ENCODE data around the gene TDRD7.

Gene TDRD7

GRCh38 chr9:97512966-97513560 lies 101.2 kb downstream of the TDRD7 start:
- Mint-ChIP-seq H3K4me1 (peaks cover 17% of the 10 kb centered on the region), H3K27ac (peak overlapping the region in 1 of 2 donors; percentile 29), H3K9me3 (no peaks in the 10 kb centered on the region), H3K27me3 (peaks cover 28% of the 10 kb centered on the region), H3K4me3 (no peak overlapping the region)
- DNase-seq (no peak), ATAC-seq (no peak)

- Mint-ChIP-seq H3K27ac (no peak overlapping the region), H3K4me3 (no peak overlapping the region), H3K9me3 (no peaks in the 10 kb centered on the region), H3K27me3 (peaks cover 43% of the 10 kb centered on the region), H3K4me1 (peaks cover 32% of the 10 kb centered on the region)
- ATAC-seq (no peak), DNase-seq (no peak)
Observed at GRCh38 chr9:97514531-97514930, 102.6 kb downstream of the TDRD7 start.

GRCh38 chr9:97515662-97516061 lies 103.8 kb downstream of the TDRD7 start:
- Mint-ChIP-seq H3K27ac (no peak overlapping the region), H3K27me3 (peaks cover 53% of the 10 kb centered on the region), H3K4me1 (peaks cover 29% of the 10 kb centered on the region), H3K4me3 (no peak overlapping the region), H3K9me3 (no peaks in the 10 kb centered on the region)
- ATAC-seq, result no peak
- no peak for DNase-seq

- H3K4me3 Mint-ChIP-seq, result no peak overlapping the region
- H3K4me1 Mint-ChIP-seq, result peaks cover 25% of the 10 kb centered on the region
- H3K27me3 Mint-ChIP-seq, result peaks cover 58% of the 10 kb centered on the region
- H3K27ac Mint-ChIP-seq, result peak overlapping the region in 1 of 2 donors; percentile 28
- no peak for ATAC-seq
- DNase-seq, result no peak
- no peaks in the 10 kb centered on the region for H3K9me3 Mint-ChIP-seq
Observed at GRCh38 chr9:97516111-97516510, 104.2 kb downstream of the TDRD7 start.

- H3K4me3 Mint-ChIP-seq, result no peak overlapping the region
- H3K27me3 Mint-ChIP-seq, result peaks cover 58% of the 10 kb centered on the region
- no peaks in the 10 kb centered on the region for H3K9me3 Mint-ChIP-seq
- no peak overlapping the region for H3K27ac Mint-ChIP-seq
- peaks cover 15% of the 10 kb centered on the region for H3K4me1 Mint-ChIP-seq
- ATAC-seq (no peak), DNase-seq (no peak)
Observed at GRCh38 chr9:97517331-97518089, 105.6 kb downstream of the TDRD7 start.

- H3K27ac Mint-ChIP-seq, result no peak overlapping the region
- H3K27me3 Mint-ChIP-seq, result peaks cover 58% of the 10 kb centered on the region
- H3K4me3 Mint-ChIP-seq, result no peak overlapping the region
- ATAC-seq, result no peak
- no peak for DNase-seq
- peaks cover 15% of the 10 kb centered on the region for H3K4me1 Mint-ChIP-seq
- no peaks in the 10 kb centered on the region for H3K9me3 Mint-ChIP-seq
Observed at GRCh38 chr9:97518166-97518908, 106.4 kb downstream of the TDRD7 start.

GRCh38 chr9:97518909-97519307 lies 107.0 kb downstream of the TDRD7 start:
- peaks cover 58% of the 10 kb centered on the region for H3K27me3 Mint-ChIP-seq
- no peak overlapping the region for H3K27ac Mint-ChIP-seq
- no peak for ATAC-seq
- DNase-seq, result no peak
- H3K9me3 Mint-ChIP-seq, result no peaks in the 10 kb centered on the region
- H3K4me1 Mint-ChIP-seq, result peaks cover 15% of the 10 kb centered on the region
- no peak overlapping the region for H3K4me3 Mint-ChIP-seq

- H3K4me3 Mint-ChIP-seq, result no peak overlapping the region
- peaks cover 58% of the 10 kb centered on the region for H3K27me3 Mint-ChIP-seq
- peaks cover 15% of the 10 kb centered on the region for H3K4me1 Mint-ChIP-seq
- ATAC-seq, result no peak
- DNase-seq, result no peak
- H3K27ac Mint-ChIP-seq, result no peak overlapping the region
- H3K9me3 Mint-ChIP-seq, result no peaks in the 10 kb centered on the region
Observed at GRCh38 chr9:97519441-97519970, 107.6 kb downstream of the TDRD7 start.

GRCh38 chr9:97521576-97522333 lies 109.9 kb downstream of the TDRD7 start:
- Mint-ChIP-seq H3K27me3 (peaks cover 43% of the 10 kb centered on the region), H3K4me1 (peaks cover 15% of the 10 kb centered on the region), H3K27ac (no peak overlapping the region), H3K9me3 (no peaks in the 10 kb centered on the region), H3K4me3 (no peak overlapping the region)
- DNase-seq (no peak), ATAC-seq (no peak)

GRCh38 chr9:97524424-97524823 lies 112.5 kb downstream of the TDRD7 start:
- ATAC-seq (no peak), DNase-seq (no peak)
- no peak overlapping the region for H3K27ac Mint-ChIP-seq
- peaks cover 30% of the 10 kb centered on the region for H3K27me3 Mint-ChIP-seq
- H3K4me3 Mint-ChIP-seq, result no peak overlapping the region
- no peaks in the 10 kb centered on the region for H3K9me3 Mint-ChIP-seq
- peaks cover 2% of the 10 kb centered on the region for H3K4me1 Mint-ChIP-seq

- no peak overlapping the region for H3K4me3 Mint-ChIP-seq
- ATAC-seq (no peak), DNase-seq (no peak)
- H3K27ac Mint-ChIP-seq, result no peak overlapping the region
- H3K9me3 Mint-ChIP-seq, result no peaks in the 10 kb centered on the region
- no peaks in the 10 kb centered on the region for H3K4me1 Mint-ChIP-seq
- peaks cover 21% of the 10 kb centered on the region for H3K27me3 Mint-ChIP-seq
Observed at GRCh38 chr9:97525451-97525850, 113.6 kb downstream of the TDRD7 start.

- Mint-ChIP-seq H3K27ac (peak overlapping the region; percentile 16 to 53), H3K4me3 (no peak overlapping the region), H3K27me3 (peaks cover 14% of the 10 kb centered on the region), H3K4me1 (no peaks in the 10 kb centered on the region), H3K9me3 (no peaks in the 10 kb centered on the region)
- ATAC-seq, result no peak
- DNase-seq, result no peak
Observed at GRCh38 chr9:97526895-97527575, 115.1 kb downstream of the TDRD7 start.

- Mint-ChIP-seq H3K27ac (peak overlapping the region in 1 of 2 donors; percentile 9), H3K9me3 (no peaks in the 10 kb centered on the region), H3K4me1 (no peaks in the 10 kb centered on the region), H3K27me3 (peaks cover 14% of the 10 kb centered on the region), H3K4me3 (no peak overlapping the region)
- ATAC-seq (no peak), DNase-seq (no peak)
Observed at GRCh38 chr9:97527626-97528528, 116.0 kb downstream of the TDRD7 start.
